MCF 10A (cell line): Measurements from ENCODE around the gene HS1BP3. TPM values are rescaled to one million over a fixed set of nuclear protein-coding genes. Genes with fewer than 3 reads are reported as not detected.

Experiments
- BruUV-seq: library from RNA; stranded (reverse); fragments of 400-500 nt; replicated peaks from 2 replicates; lab custom pipeline; 2021; lab: Mats Ljungman, UMichigan
- CTCF ChIA-PET: fragments of 300-600 bp; sonication (Branson Sonifier 250); formaldehyde crosslinking; extraction: SDS; loops from one replicate; lab custom pipeline; 2021; ENCODE audit warnings: antibody characterized with exemption, inconsistent platforms; lab: Yijun Ruan, JAX
- POLR2A ChIA-PET: fragments of 300-600, 350-650 bp; sonication (Branson Sonifier 250); formaldehyde crosslinking; extraction: SDS; loops from one replicate; lab custom pipeline; 2020; ENCODE audit warnings: antibody characterized with exemption, inconsistent platforms; lab: Yijun Ruan, JAX
- DNase-seq: peaks from one replicate; pipeline ENCODE4 v3.0.0-alpha.2; 2018; ENCODE audit not compliant: unreplicated experiment
- H3K27ac Mint-ChIP-seq: one replicate; pipeline ENCODE4 v1.8.0; 2022; ENCODE audit warnings: mild to moderate bottlenecking, low read depth, mixed read lengths; ENCODE audit not compliant: unreplicated experiment
- H3K27me3 Mint-ChIP-seq: one replicate; pipeline ENCODE4 v1.8.0; 2022; ENCODE audit warnings: mixed read lengths; ENCODE audit not compliant: insufficient read depth, unreplicated experiment
- H3K36me3 Mint-ChIP-seq: one replicate; pipeline ENCODE4 v1.8.0; 2022; ENCODE audit warnings: mild to moderate bottlenecking, moderate library complexity, mixed read lengths; ENCODE audit not compliant: insufficient read depth, unreplicated experiment
- H3K4me1 Mint-ChIP-seq: one replicate; pipeline ENCODE4 v1.8.0; 2022; ENCODE audit warnings: mixed read lengths; ENCODE audit not compliant: insufficient read depth, unreplicated experiment
- H3K4me3 Mint-ChIP-seq: one replicate; pipeline ENCODE4 v1.8.0; 2022; ENCODE audit warnings: mild to moderate bottlenecking, moderate library complexity, mixed read lengths; ENCODE audit not compliant: unreplicated experiment
- H3K9me3 Mint-ChIP-seq: one replicate; pipeline ENCODE4 v1.8.0; 2022; ENCODE audit warnings: mixed read lengths; ENCODE audit not compliant: unreplicated experiment
- CTCF ChIP-seq: fragments of 200-600 bp; IDR thresholded peaks from one replicate; pipeline ENCODE4 v1.8.0; 2022; ENCODE audit warnings: antibody characterized with exemption, mild to moderate bottlenecking; ENCODE audit not compliant: unreplicated experiment
- intact Hi-C: fragments of 100-400 bp; cut with micrococcal nuclease; formaldehyde crosslinking; loops from 2 replicates; pipeline ENCODE4 v1.14.1; 2022
- total RNA-seq: library from RNA; stranded (reverse); gene quantifications from 2 replicates; pipeline ENCODE4 v1.2.3, GENCODE V29; 2022

Gene HS1BP3
- total RNA-seq, 1 experiment from 2014 or later, result 10.0 TPM

GRCh38 chr2:20624884-20625485 lies 25.9 kb downstream of the HS1BP3 start:
- peaks cover 11% of the 10 kb centered on the region for H3K36me3 Mint-ChIP-seq
- no peak for TF ChIP-seq CTCF

GRCh38 chr2:20624156-20624883 lies 26.6 kb downstream of the HS1BP3 start:
- Mint-ChIP-seq H3K36me3 (peaks cover 11% of the 10 kb centered on the region), H3K4me3 (no peak overlapping the region), H3K27ac (no peak overlapping the region), H3K4me1 (peaks cover 7% of the 10 kb centered on the region), H3K9me3 (no peaks in the 10 kb centered on the region), H3K27me3 (no peaks in the 10 kb centered on the region)
- no peak for DNase-seq
- ChIA-PET POLR2A (interaction anchor here (0.7 kb wide), 1 partner anchor 183 kb away, joined by 3 read pairs; no protein-coding TSS in a partner anchor), CTCF (interaction anchor here (0.6 to 3.4 kb wide), 8 partner anchors 10 to 180 kb away, joined by 3 to 15 read pairs (median 3); no protein-coding TSS in a partner anchor)
- TF ChIP-seq CTCF, result no peak
- no TSS peak for BruUV-seq
- intact Hi-C loops, result no loop called here

More at GRCh38 chr2:20624884-20625485, 25.9 kb downstream of the HS1BP3 start:
- CTCF ChIA-PET, result interaction anchor here (0.6 to 3.4 kb wide), 8 partner anchors 9 to 237 kb away, joined by 3 to 15 read pairs (median 4); no protein-coding TSS in a partner anchor
- no peaks in the 10 kb centered on the region for H3K9me3 Mint-ChIP-seq
- intact Hi-C loops, result no loop called here
- DNase-seq, result no peak
- no TSS peak for BruUV-seq
- H3K4me1 Mint-ChIP-seq, result peaks cover 7% of the 10 kb centered on the region
- no peaks in the 10 kb centered on the region for H3K27me3 Mint-ChIP-seq
- H3K27ac Mint-ChIP-seq, result no peak overlapping the region
- H3K4me3 Mint-ChIP-seq, result no peak overlapping the region
- POLR2A ChIA-PET, result no interaction called here

GRCh38 chr2:20623741-20624155 lies 27.1 kb downstream of the HS1BP3 start:
- intact Hi-C loops, result no loop called here
- H3K36me3 Mint-ChIP-seq, result peaks cover 11% of the 10 kb centered on the region
- no peak for TF ChIP-seq CTCF
- no peak overlapping the region for H3K4me3 Mint-ChIP-seq
- ChIA-PET POLR2A (interaction anchor here (0.7 kb wide), 1 partner anchor 182 kb away, joined by 3 read pairs; no protein-coding TSS in a partner anchor), CTCF (interaction anchor here (0.6 to 3.4 kb wide), 8 partner anchors 13 to 237 kb away, joined by 3 to 15 read pairs (median 4); partner anchors contain the start of gene HS1BP3)
- peaks cover 7% of the 10 kb centered on the region for H3K4me1 Mint-ChIP-seq
- DNase-seq, result no peak
- no TSS peak for BruUV-seq
- H3K27ac Mint-ChIP-seq, result no peak overlapping the region
- H3K27me3 Mint-ChIP-seq, result no peaks in the 10 kb centered on the region
- no peaks in the 10 kb centered on the region for H3K9me3 Mint-ChIP-seq

- no peak for TF ChIP-seq CTCF
- Mint-ChIP-seq H3K4me1 (peaks cover 8% of the 10 kb centered on the region), H3K36me3 (peaks cover 11% of the 10 kb centered on the region), H3K9me3 (no peaks in the 10 kb centered on the region), H3K27me3 (no peaks in the 10 kb centered on the region), H3K4me3 (no peak overlapping the region), H3K27ac (no peak overlapping the region)
- CTCF ChIA-PET, result interaction anchor here (0.6 to 3.0 kb wide), 5 partner anchors 17 to 236 kb away, joined by 3 to 11 read pairs (median 3); partner anchors contain the start of gene HS1BP3
- intact Hi-C loops, result no loop called here
- BruUV-seq, result no TSS peak
- no peak for DNase-seq
- POLR2A ChIA-PET, result interaction anchor here (0.7 kb wide), 1 partner anchor 182 kb away, joined by 3 read pairs; no protein-coding TSS in a partner anchor
Observed at GRCh38 chr2:20623241-20623640, 27.7 kb downstream of the HS1BP3 start.
